ENCODE measurements around the gene CNST. TPM values are rescaled to one million over a fixed set of nuclear protein-coding genes. Genes with fewer than 3 reads are reported as not detected.
A peak's percentile ranks its signal among the peaks of the same experiment; 100 is the strongest.

CNST gene
- total and polyA plus RNA-seq, 2 of the 13 experiments (the other 11 are each of a cell fraction or from before 2014, with no cell fraction given), result 6.3 to 12.4 TPM

- TF ChIP-seq ARID5B (CRISPR knock-in tag; IDR thresholded peaks at IDR 0.05) (0 out of 2 replicates have a peak, but pooled peaks have one; percentile 40), CHD2 (IDR thresholded peaks at IDR 0.05; ENCODE audit: low read depth, low read length) (no peak), ZNF33B (CRISPR knock-in tag; IDR thresholded peaks at IDR 0.05) (no peak; the same call in 1 of the 2 replicates), CREM (IDR thresholded peaks at IDR 0.05) (peak; percentile 91), CREM (CRISPR knock-in tag; IDR thresholded peaks at IDR 0.05) (no peak), ZNF816 (CRISPR knock-in tag; IDR thresholded peaks at IDR 0.05; ENCODE audit: borderline replicate concordance) (no peak), ZNF530 (CRISPR knock-in tag; IDR thresholded peaks at IDR 0.05; ENCODE audit: low read depth) (no peak), ZNF746 (CRISPR knock-in tag; IDR thresholded peaks at IDR 0.05) (peak; percentile 38; the same call in 1 of the 2 replicates), ZNF776 (CRISPR knock-in tag; IDR thresholded peaks at IDR 0.05) (peak; percentile 60; the same call in 1 of the 2 replicates), MAZ (IDR thresholded peaks at IDR 0.05; ENCODE audit: borderline replicate concordance, low read depth, low read length) (no peak), MAZ (CRISPR knock-in tag; IDR thresholded peaks at IDR 0.05; ENCODE audit: low read depth) (peak; percentile 91), ZNF260 (CRISPR knock-in tag; IDR thresholded peaks at IDR 0.05; ENCODE audit: borderline replicate concordance, low read depth) (no peak), ZSCAN5A (CRISPR knock-in tag; IDR thresholded peaks at IDR 0.05; ENCODE audit: borderline replicate concordance) (no peak), TAF15 (IDR thresholded peaks at IDR 0.05; ENCODE audit: low read depth, low read length, poor library complexity, severe bottlenecking) (no peak), ZNF431 (CRISPR knock-in tag; IDR thresholded peaks at IDR 0.05; ENCODE audit: borderline replicate concordance, low read depth) (no peak), RFX3 (CRISPR knock-in tag; IDR thresholded peaks at IDR 0.05) (no peak; the same call in 1 of the 2 replicates), ZNF326 (CRISPR knock-in tag; IDR thresholded peaks at IDR 0.05; ENCODE audit: borderline replicate concordance) (no peak), ZNF235 (CRISPR knock-in tag; IDR thresholded peaks at IDR 0.05; ENCODE audit: borderline replicate concordance) (0 out of 2 replicates have a peak, but pooled peaks have one; percentile 35), RAD21 (CRISPR knock-in tag; IDR thresholded peaks at IDR 0.05) (peak; percentile 58; the same call in 1 of the 2 replicates)
- TF ChIP-seq, protein P1, sequence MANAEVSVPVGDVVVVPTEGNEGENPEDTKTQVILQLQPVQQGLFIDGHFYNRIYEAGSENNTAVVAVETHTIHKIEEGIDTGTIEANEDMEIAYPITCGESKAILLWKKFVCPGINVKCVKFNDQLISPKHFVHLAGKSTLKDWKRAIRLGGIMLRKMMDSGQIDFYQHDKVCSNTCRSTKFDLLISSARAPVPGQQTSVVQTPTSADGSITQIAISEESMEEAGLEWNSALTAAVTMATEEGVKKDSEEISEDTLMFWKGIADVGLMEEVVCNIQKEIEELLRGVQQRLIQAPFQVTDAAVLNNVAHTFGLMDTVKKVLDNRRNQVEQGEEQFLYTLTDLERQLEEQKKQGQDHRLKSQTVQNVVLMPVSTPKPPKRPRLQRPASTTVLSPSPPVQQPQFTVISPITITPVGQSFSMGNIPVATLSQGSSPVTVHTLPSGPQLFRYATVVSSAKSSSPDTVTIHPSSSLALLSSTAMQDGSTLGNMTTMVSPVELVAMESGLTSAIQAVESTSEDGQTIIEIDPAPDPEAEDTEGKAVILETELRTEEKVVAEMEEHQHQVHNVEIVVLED (CRISPR knock-in tag; IDR thresholded peaks at IDR 0.05; ENCODE audit: borderline replicate concordance), result peak; percentile 84
- TF ChIP-seq, protein P2, sequence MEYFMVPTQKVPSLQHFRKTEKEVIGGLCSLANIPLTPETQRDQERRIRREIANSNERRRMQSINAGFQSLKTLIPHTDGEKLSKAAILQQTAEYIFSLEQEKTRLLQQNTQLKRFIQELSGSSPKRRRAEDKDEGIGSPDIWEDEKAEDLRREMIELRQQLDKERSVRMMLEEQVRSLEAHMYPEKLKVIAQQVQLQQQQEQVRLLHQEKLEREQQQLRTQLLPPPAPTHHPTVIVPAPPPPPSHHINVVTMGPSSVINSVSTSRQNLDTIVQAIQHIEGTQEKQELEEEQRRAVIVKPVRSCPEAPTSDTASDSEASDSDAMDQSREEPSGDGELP (IDR thresholded peaks at IDR 0.05; ENCODE audit: borderline replicate concordance, low read depth), result peak; percentile 68; the same call in 1 of the 2 replicates
Measured at GRCh38 chr1:246566128-246566812, at the start of gene CNST, which contains the start of gene TFB2M (continued).

All from HepG2 (cell line).